Measurements from ENCODE around the gene KIRREL3.

- no peak for TF ChIP-seq CTCF (IDR thresholded peaks at IDR 0.05; ENCODE audit: control extremely low read depth in 1 of 3, insufficient read depth in 1 of 3, low read depth in 1 of 3, low read length in 3 of 3)
- no peak for TF ChIP-seq NANOG (IDR thresholded peaks at IDR 0.05; ENCODE audit: insufficient read depth, low read depth, low read length, poor library complexity, severe bottlenecking)
- no peak for TF ChIP-seq CHD2 (IDR thresholded peaks at IDR 0.05; ENCODE audit: low read length)
- TF ChIP-seq NRF1 (IDR thresholded peaks at IDR 0.05; ENCODE audit: low read depth, low read length): no peak
- TF ChIP-seq POLR2AphosphoS5 (IDR thresholded peaks at IDR 0.05; ENCODE audit: low read depth, low read length): no peak
- no peak for TF ChIP-seq EZH2 (IDR thresholded peaks at IDR 0.05; ENCODE audit: low read depth, low read length, severe bottlenecking)
- TF ChIP-seq TEAD4 (IDR thresholded peaks at IDR 0.05; ENCODE audit: low read depth, low read length): no peak
- no peak for TF ChIP-seq MAFK (IDR thresholded peaks at IDR 0.05; ENCODE audit: low read depth, low read length)
- no peak for TF ChIP-seq RFX5 (IDR thresholded peaks at IDR 0.05; ENCODE audit: borderline replicate concordance, low read depth, low read length)
- no peak for TF ChIP-seq POLR2A (IDR thresholded peaks at IDR 0.05; ENCODE audit: control extremely low read depth in 1 of 2, low read depth in 2 of 2, low read length in 2 of 2)
- TF ChIP-seq EP300 (IDR thresholded peaks at IDR 0.05; ENCODE audit: borderline replicate concordance in 1 of 2, low read depth in 2 of 2, low read length in 2 of 2): no peak
- no peak for TF ChIP-seq ASH2L (IDR thresholded peaks at IDR 0.05; ENCODE audit: low read length)
Measured at GRCh38 chr11:126596474-126596873, 404.1 kb downstream of the KIRREL3 start.

All from H1 (cell line).